WERI-Rb-1 (cell line): ENCODE data around the gene SIGLEC6.

ENCODE experiments used
- DNase-seq: peaks from one replicate; pipeline ENCODE4 v3.0.0-alpha.2; 2020
- H3K27ac ChIP-seq: fragments of 250-450 bp; sonication (Bioruptor Pico); 2 replicates; pipeline ENCODE4 v1.5.1; 2020; ENCODE audit warnings: mild to moderate bottlenecking, moderate library complexity
- H3K27me3 ChIP-seq: fragments of 250-450 bp; sonication (Bioruptor Pico); 2 replicates; pipeline ENCODE4 v1.5.1; 2021; ENCODE audit warnings: mild to moderate bottlenecking, low read depth, moderate library complexity; ENCODE audit not compliant: insufficient read depth, severe bottlenecking
- H3K36me3 ChIP-seq: fragments of 250-450 bp; sonication (Bioruptor Pico); 2 replicates; pipeline ENCODE4 v1.5.1; 2020; ENCODE audit warnings: mild to moderate bottlenecking, moderate library complexity
- H3K4me3 ChIP-seq: 2 replicates; pipeline ENCODE4 v1.5.1; 2011; ENCODE audit warnings: low read depth, mild to moderate bottlenecking, control low read depth, low read length
- H3K9me3 ChIP-seq: fragments of 250-450 bp; sonication (Bioruptor Pico); 2 replicates; pipeline ENCODE4 v1.5.1; 2021; ENCODE audit warnings: mild to moderate bottlenecking, moderate library complexity; ENCODE audit not compliant: severe bottlenecking
- TF ChIP-seq, protein P1 (sequence below): IDR thresholded peaks from 2 replicates; pipeline ENCODE4 v1.5.1; 2011; ENCODE audit warnings: low read depth, mild to moderate bottlenecking, control low read depth, inconsistent platforms, low read length

Gene SIGLEC6

DNA sequence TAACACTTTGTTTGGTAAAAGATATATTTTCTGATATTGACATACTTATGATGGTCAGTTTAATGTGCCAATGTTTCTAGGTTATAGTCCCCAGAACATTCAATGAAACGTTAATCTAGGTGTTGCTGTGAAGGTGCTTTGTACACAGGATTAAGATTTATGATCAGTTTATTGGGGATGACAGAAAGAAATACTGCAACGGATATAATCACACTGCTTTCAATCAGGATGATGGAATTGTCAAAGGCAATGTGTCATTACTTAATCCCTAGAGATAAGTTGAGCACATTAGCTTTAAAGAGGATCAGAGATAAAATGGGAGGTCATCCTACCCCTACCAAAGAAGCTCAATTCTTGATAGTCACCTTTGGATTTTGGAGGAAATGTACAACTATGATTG, 17.5 kb downstream of the SIGLEC6 start:
- Histone ChIP-seq H3K4me3 (no peak overlapping the region), H3K9me3 (peaks cover 13% of the 10 kb centered on the region), H3K27me3 (peaks cover 48% of the 10 kb centered on the region), H3K27ac (no peak overlapping the region), H3K36me3 (no peaks in the 10 kb centered on the region)
- TF ChIP-seq, protein P1, sequence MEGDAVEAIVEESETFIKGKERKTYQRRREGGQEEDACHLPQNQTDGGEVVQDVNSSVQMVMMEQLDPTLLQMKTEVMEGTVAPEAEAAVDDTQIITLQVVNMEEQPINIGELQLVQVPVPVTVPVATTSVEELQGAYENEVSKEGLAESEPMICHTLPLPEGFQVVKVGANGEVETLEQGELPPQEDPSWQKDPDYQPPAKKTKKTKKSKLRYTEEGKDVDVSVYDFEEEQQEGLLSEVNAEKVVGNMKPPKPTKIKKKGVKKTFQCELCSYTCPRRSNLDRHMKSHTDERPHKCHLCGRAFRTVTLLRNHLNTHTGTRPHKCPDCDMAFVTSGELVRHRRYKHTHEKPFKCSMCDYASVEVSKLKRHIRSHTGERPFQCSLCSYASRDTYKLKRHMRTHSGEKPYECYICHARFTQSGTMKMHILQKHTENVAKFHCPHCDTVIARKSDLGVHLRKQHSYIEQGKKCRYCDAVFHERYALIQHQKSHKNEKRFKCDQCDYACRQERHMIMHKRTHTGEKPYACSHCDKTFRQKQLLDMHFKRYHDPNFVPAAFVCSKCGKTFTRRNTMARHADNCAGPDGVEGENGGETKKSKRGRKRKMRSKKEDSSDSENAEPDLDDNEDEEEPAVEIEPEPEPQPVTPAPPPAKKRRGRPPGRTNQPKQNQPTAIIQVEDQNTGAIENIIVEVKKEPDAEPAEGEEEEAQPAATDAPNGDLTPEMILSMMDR, result no peak
- no peak for DNase-seq

DNA sequence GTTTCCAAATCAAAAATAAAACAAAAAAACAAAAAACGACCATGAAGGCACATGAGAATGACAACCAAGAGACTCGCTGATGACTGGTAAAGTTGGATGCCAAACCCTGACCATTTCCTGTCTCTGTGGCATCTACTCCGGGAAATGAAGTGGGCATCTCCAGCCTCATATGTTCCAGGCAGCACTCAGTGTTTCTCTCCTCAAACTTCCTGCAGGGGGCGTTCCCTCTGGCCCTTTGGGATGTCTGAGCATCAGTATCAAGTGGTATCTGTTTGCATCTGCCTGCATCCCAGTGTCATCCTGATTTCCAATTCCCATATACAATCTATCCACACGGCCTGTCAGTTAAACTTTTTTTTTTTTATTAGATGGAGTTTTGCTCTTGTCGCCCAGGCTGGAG, 20.1 kb downstream of the SIGLEC6 start:
- Histone ChIP-seq H3K9me3 (no peaks in the 10 kb centered on the region), H3K36me3 (no peaks in the 10 kb centered on the region), H3K27me3 (peaks cover 69% of the 10 kb centered on the region), H3K27ac (no peak overlapping the region), H3K4me3 (no peak overlapping the region)
- TF ChIP-seq, protein P1, result peak; percentile 45
- DNase-seq, result peak; percentile 17

DNA sequence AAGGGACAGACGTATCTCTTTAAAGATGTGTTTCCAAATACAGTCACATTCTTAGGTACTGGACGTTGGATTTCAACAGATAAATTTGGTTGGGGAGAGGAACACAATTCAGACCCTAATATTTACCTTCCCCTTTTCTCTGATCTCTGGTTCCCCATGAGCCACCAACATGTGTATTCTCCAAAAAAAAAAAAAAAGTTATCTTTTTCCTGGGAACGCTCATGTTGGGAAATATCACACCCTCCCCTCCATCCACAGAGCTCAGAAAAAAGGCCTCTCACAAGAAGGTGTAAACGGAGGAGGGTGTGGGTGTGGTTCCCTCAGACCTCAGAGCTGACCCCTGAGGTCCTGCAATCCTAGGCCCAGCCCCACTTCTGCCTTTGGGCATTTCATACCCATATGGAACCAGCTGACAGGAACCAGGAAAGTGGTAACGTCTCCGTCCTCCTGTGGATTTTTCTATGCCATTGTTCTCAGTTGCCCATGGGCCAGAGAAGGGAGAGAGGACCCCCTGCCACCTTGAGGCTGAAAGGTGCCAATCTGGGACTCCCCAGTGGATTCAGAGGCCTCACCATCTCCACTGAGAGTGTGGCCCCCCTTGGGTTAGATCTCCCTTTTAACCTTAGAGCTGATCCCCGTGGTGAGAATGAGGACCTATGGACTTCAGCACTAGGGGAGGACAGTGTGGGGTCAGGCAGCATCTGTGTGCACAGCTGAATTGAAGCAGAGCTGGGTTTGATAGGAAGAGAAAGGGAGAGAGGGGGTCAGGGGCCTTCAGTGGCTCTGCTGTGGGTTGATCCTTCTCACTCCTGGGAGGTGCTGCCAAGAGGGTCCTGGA, 21.4 kb downstream of the SIGLEC6 start:
- Histone ChIP-seq H3K27me3 (peaks cover 76% of the 10 kb centered on the region), H3K9me3 (no peaks in the 10 kb centered on the region), H3K27ac (no peak overlapping the region), H3K36me3 (no peaks in the 10 kb centered on the region), H3K4me3 (no peak overlapping the region)
- TF ChIP-seq, protein P1, result no peak
- DNase-seq, result no peak

DNA sequence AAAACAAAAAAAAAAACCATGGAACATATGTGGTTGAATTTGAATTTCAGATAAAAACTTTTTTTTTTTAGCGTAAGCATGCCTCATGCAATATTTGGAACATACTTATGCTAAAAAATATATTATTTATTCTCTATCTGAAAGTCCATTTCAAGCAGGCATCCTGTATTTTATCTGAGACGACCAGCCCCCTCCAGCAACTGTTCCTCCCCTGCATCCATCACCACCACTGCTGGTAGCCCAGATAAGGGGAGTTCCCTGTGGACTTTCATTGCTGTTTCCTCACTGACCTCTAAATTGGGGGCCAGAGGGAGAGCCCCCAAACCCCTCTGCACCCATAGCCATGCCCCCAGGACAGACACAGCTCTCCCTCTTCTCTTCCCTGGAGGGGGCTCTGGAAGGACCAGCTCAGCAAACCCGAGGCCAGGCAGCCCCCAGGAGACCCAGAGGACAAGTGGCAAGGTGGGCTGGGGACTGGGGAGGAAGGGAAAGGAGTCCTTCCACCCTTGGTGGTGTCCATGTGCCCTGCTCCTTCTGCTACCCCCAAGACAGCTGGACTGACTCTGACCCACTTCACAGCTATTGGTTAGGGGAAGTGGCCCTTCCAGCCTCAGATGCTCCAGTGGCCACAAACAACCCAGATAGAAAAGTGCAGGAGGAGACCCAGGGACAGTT, 23.3 kb downstream of the SIGLEC6 start:
- Histone ChIP-seq H3K9me3 (no peaks in the 10 kb centered on the region), H3K27ac (no peak overlapping the region), H3K36me3 (no peaks in the 10 kb centered on the region), H3K4me3 (no peak overlapping the region), H3K27me3 (peaks cover 93% of the 10 kb centered on the region)
- TF ChIP-seq, protein P1, result no peak
- no peak for DNase-seq

DNA sequence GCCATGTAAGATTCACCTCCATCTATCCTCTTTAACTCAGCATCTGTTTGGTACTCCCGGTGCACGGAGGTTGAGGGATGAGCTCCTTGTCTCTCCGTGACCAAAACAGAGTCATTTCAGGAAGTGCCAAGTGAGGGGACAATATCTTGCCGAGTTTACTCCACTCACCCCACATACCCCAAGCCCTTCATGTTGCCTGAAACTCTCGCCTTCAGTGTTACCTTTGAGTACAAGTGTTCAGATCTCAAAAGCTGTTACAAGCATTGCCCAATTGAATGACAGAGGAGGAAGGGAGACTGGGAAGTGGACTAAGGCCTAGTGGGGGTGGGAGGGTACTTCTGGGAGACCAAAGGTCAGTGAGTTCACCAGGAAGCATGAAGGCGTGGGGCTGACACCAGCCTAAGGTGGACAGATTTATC, 23.8 kb downstream of the SIGLEC6 start:
- TF ChIP-seq, protein P1, result no peak
- Histone ChIP-seq H3K4me3 (no peak overlapping the region), H3K36me3 (no peaks in the 10 kb centered on the region), H3K27ac (no peak overlapping the region), H3K9me3 (no peaks in the 10 kb centered on the region), H3K27me3 (peaks cover 93% of the 10 kb centered on the region)
- no peak for DNase-seq
